NCI-H226 (cell line): ENCODE data around the gene ADCYAP1R1.
"Not testable (repeated sequence)": the region's sequence is repeated elsewhere in the genome, so short reads cannot be mapped to it uniquely, and the experiment has no call there.

Source experiments
- DNase-seq: peaks from one replicate; pipeline ENCODE4 v3.0.0-alpha.2; 2015

Gene ADCYAP1R1

DNA sequence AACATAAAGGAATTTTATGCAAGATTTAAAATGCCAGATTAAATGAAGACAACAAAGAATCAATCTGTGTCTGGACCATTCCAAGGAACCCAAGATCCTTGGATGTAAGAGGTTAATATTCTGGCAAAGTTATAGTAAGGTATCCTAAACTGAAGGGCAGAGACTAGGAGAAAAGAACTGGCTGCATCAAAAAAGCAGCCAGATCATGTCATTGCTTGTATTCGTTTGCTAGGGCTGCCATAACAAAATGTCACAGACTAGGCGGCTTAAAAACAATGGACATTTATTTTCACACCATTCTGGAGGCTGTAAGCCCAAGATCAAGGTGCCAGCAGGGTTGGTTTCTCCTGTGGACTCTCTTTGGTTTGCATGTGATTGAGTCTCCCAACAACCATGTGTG is 99.7 kb downstream of the ADCYAP1R1 start:
- DNase-seq: no peak

GRCh38 chr7:31153318-31153717 is 101.2 kb downstream of the ADCYAP1R1 start:
- not testable (repeated sequence) for DNase-seq

- DNase-seq: no peak
These were observed 108.8 kb downstream of the ADCYAP1R1 start for GRCh38 chr7:31160941-31161340.
